ENCODE measurements around the gene ITPKC. TPM values are rescaled to one million over a fixed set of nuclear protein-coding genes. Genes with fewer than 3 reads are reported as not detected.

Gene ITPKC
- total and polyA plus RNA-seq, 2 of the 13 experiments (the other 11 are each of a cell fraction or from before 2014, with no cell fraction given) = 6.9 to 11.2 TPM

GRCh38 chr19:40750058-40750873, 33.4 kb downstream of the ITPKC start, which contains the start of gene ACTMAP (continued):
- TF ChIP-seq ZNF407 (CRISPR knock-in tag; IDR thresholded peaks at IDR 0.05; ENCODE audit: not compliant biosample characterization) (no peak), ZNF850 (CRISPR knock-in tag; conservative IDR thresholded peaks at IDR 0.05) (no peak), ZBTB3 (CRISPR knock-in tag; IDR thresholded peaks at IDR 0.05; ENCODE audit: borderline replicate concordance, low read depth) (no peak; the same call in 1 of the 2 replicates), ZBTB38 (CRISPR knock-in tag; IDR thresholded peaks at IDR 0.05) (no peak), EZH2 (conservative IDR thresholded peaks at IDR 0.05; ENCODE audit: low read depth, low read length) (no peak), ZNF512B (CRISPR knock-in tag; IDR thresholded peaks at IDR 0.05; ENCODE audit: borderline replicate concordance) (no peak), MEIS2 (CRISPR knock-in tag; IDR thresholded peaks at IDR 0.05) (0 out of 2 replicates have a peak, but pooled peaks have one; percentile 15), ZNF597 (CRISPR knock-in tag; IDR thresholded peaks at IDR 0.05) (no peak), MED1 (CRISPR knock-in tag; IDR thresholded peaks at IDR 0.05) (no peak; the same call in 1 of the 2 replicates), NFYB (CRISPR knock-in tag; IDR thresholded peaks at IDR 0.05) (peak; percentile 87), NCOA5 (CRISPR knock-in tag; IDR thresholded peaks at IDR 0.05) (no peak), SIN3B (IDR thresholded peaks at IDR 0.05; ENCODE audit: low read length) (no peak), ZKSCAN8 (CRISPR knock-in tag; IDR thresholded peaks at IDR 0.05; ENCODE audit: borderline replicate concordance) (no peak), SETDB1 (CRISPR knock-in tag; IDR thresholded peaks at IDR 0.05; ENCODE audit: borderline replicate concordance) (no peak), IKZF1 (IDR thresholded peaks at IDR 0.05) (no peak), NR1H2 (CRISPR knock-in tag; IDR thresholded peaks at IDR 0.05; ENCODE audit: borderline replicate concordance, low read depth) (no peak), ZFP90 (CRISPR knock-in tag; IDR thresholded peaks at IDR 0.05; ENCODE audit: borderline replicate concordance) (no peak)

Data from HepG2 (cell line).